ENCODE results near the gene IL9R. TPM values are rescaled to one million over a fixed set of nuclear protein-coding genes. Genes with fewer than 3 reads are reported as not detected.
"Not testable (repeated sequence)": the region's sequence is repeated elsewhere in the genome, so short reads cannot be mapped to it uniquely, and the experiment has no call there.

Gene IL9R
- total and polyA plus RNA-seq, 10 donors = 0.85 to 7.1 (median 3.1) TPM

GRCh38 chrX:156030474-156030873 is 33.0 kb downstream of the IL9R start:
- H3K9me3 ChIP-seq; intact Hi-C loops (cut with DNase I; ENCODE audit: low total_unique reads); H3K27me3 ChIP-seq (replicated peaks in 1 of 7); H3K4me1 ChIP-seq; H3K4me3 ChIP-seq; DNase-seq; H3K27ac ChIP-seq; H3K36me3 ChIP-seq: not testable (repeated sequence)

Other genes starting within 250 kb of the IL9R start
- gene VAMP7, start 116.4 kb upstream of the IL9R start, total RNA-seq = 10 to 100 TPM; 31.3 to 53.2 (median 36.7) TPM
- gene VAMP7, start 116.4 kb upstream of the IL9R start, polyA plus RNA-seq = 10 to 100 TPM; 15.2 to 24.7 (median 24.6) TPM